Mesendoderm (in vitro differentiated cells): ENCODE measurements around the gene WSB1.

ENCODE experiments used
- DNase-seq: peaks from one replicate; pipeline ENCODE4 v3.0.0; 2013
- H2AK5ac ChIP-seq: 2 replicates; pipeline ENCODE4 v1.6.1; 2013; ENCODE audit warnings: low read length, inconsistent platforms
- H2BK120ac ChIP-seq: 2 replicates; pipeline ENCODE4 v1.6.1; 2013; ENCODE audit warnings: low read depth, mild to moderate bottlenecking, low read length, moderate library complexity, mixed read lengths
- H2BK15ac ChIP-seq: replicated peaks from 2 replicates; pipeline ENCODE4 v1.6.1; 2013; ENCODE audit warnings: low read depth, mild to moderate bottlenecking, moderate library complexity
- H2BK5ac ChIP-seq: 2 replicates; pipeline ENCODE4 v1.6.1; 2013; ENCODE audit warnings: low read length, inconsistent platforms
- H3K18ac ChIP-seq: 2 replicates; pipeline ENCODE4 v1.6.1; 2013; ENCODE audit warnings: mild to moderate bottlenecking, low read length, mixed read lengths
- H3K23ac ChIP-seq: one replicate; pipeline ENCODE4 v1.6.1; 2013; ENCODE audit warnings: low read length
- H3K27ac ChIP-seq: 2 replicates; pipeline ENCODE4 v1.5.1; 2013; ENCODE audit warnings: low read depth, mild to moderate bottlenecking, inconsistent platforms, low read length, moderate library complexity
- H3K27me3 ChIP-seq: 2 replicates; pipeline ENCODE4 v1.6.1; 2013; ENCODE audit warnings: low read length, control low read depth, mild to moderate bottlenecking, inconsistent platforms; ENCODE audit not compliant: insufficient read depth, poor library complexity
- H3K36me3 ChIP-seq: 2 replicates; pipeline ENCODE4 v1.6.1; 2013; ENCODE audit warnings: low read length, inconsistent platforms; ENCODE audit not compliant: control insufficient read depth, insufficient read depth
- H3K4ac ChIP-seq: one replicate; pipeline ENCODE4 v1.6.1; 2013; ENCODE audit warnings: low read depth, mild to moderate bottlenecking, low read length, moderate library complexity
- H3K4me1 ChIP-seq: 2 replicates; pipeline ENCODE4 v1.6.1; 2013; ENCODE audit warnings: low read depth, low read length, inconsistent platforms; ENCODE audit not compliant: control insufficient read depth
- H3K4me2 ChIP-seq: 2 replicates; pipeline ENCODE4 v1.6.1; 2013; ENCODE audit warnings: low read length
- H3K4me3 ChIP-seq: 2 replicates; pipeline ENCODE4 v1.5.1; 2013; ENCODE audit warnings: mild to moderate bottlenecking, low read length
- H3K56ac ChIP-seq: one replicate; pipeline ENCODE4 v1.6.1; 2013; ENCODE audit warnings: low read length
- H3K79me1 ChIP-seq: 2 replicates; pipeline ENCODE4 v1.6.1; 2013; ENCODE audit warnings: low read length, inconsistent platforms
- H3K79me2 ChIP-seq: 2 replicates; pipeline ENCODE4 v1.6.1; 2013; ENCODE audit warnings: mild to moderate bottlenecking, low read length; ENCODE audit not compliant: control insufficient read depth, insufficient read depth
- H3K9ac ChIP-seq: 2 replicates; pipeline ENCODE4 v1.6.1; 2013; ENCODE audit warnings: low read length, inconsistent platforms
- H4K5ac ChIP-seq: one replicate; pipeline ENCODE4 v1.6.1; 2013; ENCODE audit warnings: low read length
- H4K8ac ChIP-seq: one replicate; pipeline ENCODE4 v1.6.1; 2013; ENCODE audit warnings: low read depth, mild to moderate bottlenecking, control low read depth, low read length, moderate library complexity
- WGBS: extraction: QIAGEN DNeasy Blood & Tissue Kit; methylation state at CpG from one replicate; pipeline ENCODE4 v1.1.7; 2013; ENCODE audit warnings: low lambda C conversion rate, missing lambda C conversion rate; ENCODE audit not compliant: insufficient coverage; ENCODE audit errors: extremely low coverage; 5-methylcytosine and 5-hydroxymethylcytosine counted together

WSB1 gene

GRCh38 chr17:27341041-27341471 lies 47.1 kb downstream of the WSB1 start:
- H4K8ac ChIP-seq = no peak overlapping the region
- H3K4me1 ChIP-seq = peaks cover 19% of the 10 kb centered on the region
- no peak for DNase-seq
- no peaks in the 10 kb centered on the region for H3K27me3 ChIP-seq
- H3K79me2 ChIP-seq = no peaks in the 10 kb centered on the region
- no peak overlapping the region for H3K4me3 ChIP-seq
- H2AK5ac ChIP-seq = peak overlapping the region; percentile 66
- peak overlapping the region; percentile 11 for H3K18ac ChIP-seq
- H3K4me2 ChIP-seq = no peak overlapping the region
- H3K9ac ChIP-seq = peak overlapping the region; percentile 59
- H3K56ac ChIP-seq = peak overlapping the region; percentile 85
- WGBS = no CpG with 5 or more reads among the region's 4 CpGs
- peak overlapping the region; percentile 5 for H2BK120ac ChIP-seq
- peak overlapping the region; percentile 68 for H4K5ac ChIP-seq
- H3K23ac ChIP-seq = no peak overlapping the region
- H3K27ac ChIP-seq = peak overlapping the region; percentile 73
- peak overlapping the region; percentile 92 for H2BK5ac ChIP-seq
- H2BK15ac ChIP-seq = no peak overlapping the region
- H3K79me1 ChIP-seq = no peaks in the 10 kb centered on the region
- no peaks in the 10 kb centered on the region for H3K36me3 ChIP-seq
- H3K4ac ChIP-seq = peak overlapping the region; percentile 29

DNA sequence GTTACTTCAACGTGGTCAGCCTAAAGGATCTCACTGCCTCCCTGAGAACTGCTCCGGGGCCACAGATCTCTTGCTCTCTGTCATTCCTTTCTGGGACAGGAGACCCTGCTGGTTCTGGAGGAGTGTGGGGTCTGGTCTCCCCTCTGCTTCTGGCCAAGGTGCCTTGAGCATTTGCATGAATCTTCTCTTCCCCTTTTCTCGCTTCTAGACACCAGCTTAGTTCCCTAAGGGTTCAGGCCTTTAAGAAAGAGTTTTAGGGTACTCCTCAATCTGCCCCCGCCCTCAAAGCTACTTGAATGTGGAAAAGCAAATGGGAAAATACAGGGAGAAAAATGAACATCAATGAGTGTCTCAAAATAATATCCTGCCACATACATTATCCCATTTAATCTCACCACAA lies 48.1 kb downstream of the WSB1 start:
- H2AK5ac ChIP-seq = peak overlapping the region; percentile 92
- no peak overlapping the region for H3K18ac ChIP-seq
- no CpG with 5 or more reads among the region's 4 CpGs for WGBS

GRCh38 chr17:27343294-27343693 lies 49.4 kb downstream of the WSB1 start:
- Histone ChIP-seq H4K5ac (no peak overlapping the region), H2BK5ac (no peak overlapping the region), H2AK5ac (no peak overlapping the region), H2BK15ac (no peak overlapping the region), H3K79me2 (no peaks in the 10 kb centered on the region), H3K79me1 (no peaks in the 10 kb centered on the region), H3K56ac (peak overlapping the region; percentile 31), H3K18ac (peak overlapping the region; percentile 9), H3K4me3 (no peak overlapping the region), H3K36me3 (no peaks in the 10 kb centered on the region), H3K4me1 (peaks cover 19% of the 10 kb centered on the region), H2BK120ac (no peak overlapping the region), H4K8ac (no peak overlapping the region), H3K9ac (no peak overlapping the region), H3K27ac (no peak overlapping the region), H3K27me3 (no peaks in the 10 kb centered on the region), H3K4ac (no peak overlapping the region), H3K23ac (no peak overlapping the region), H3K4me2 (no peak overlapping the region)
- no peak for DNase-seq
- WGBS = no CpG with 5 or more reads among the region's 3 CpGs

More for the DNA sequence above, 48.1 kb downstream of the WSB1 start:
- Histone ChIP-seq H3K79me2 (no peaks in the 10 kb centered on the region), H3K36me3 (no peaks in the 10 kb centered on the region), H3K4me2 (no peak overlapping the region), H3K4me3 (no peak overlapping the region), H3K79me1 (no peaks in the 10 kb centered on the region), H3K27me3 (no peaks in the 10 kb centered on the region), H3K23ac (no peak overlapping the region), H3K4me1 (peaks cover 19% of the 10 kb centered on the region), H3K4ac (peak overlapping the region; percentile 46), H2BK5ac (peak overlapping the region; percentile 62), H4K8ac (no peak overlapping the region), H3K56ac (peak overlapping the region; percentile 54), H2BK120ac (no peak overlapping the region), H3K9ac (no peak overlapping the region), H3K27ac (no peak overlapping the region), H2BK15ac (no peak overlapping the region), H4K5ac (peak overlapping the region; percentile 72)
- no peak for DNase-seq

DNA sequence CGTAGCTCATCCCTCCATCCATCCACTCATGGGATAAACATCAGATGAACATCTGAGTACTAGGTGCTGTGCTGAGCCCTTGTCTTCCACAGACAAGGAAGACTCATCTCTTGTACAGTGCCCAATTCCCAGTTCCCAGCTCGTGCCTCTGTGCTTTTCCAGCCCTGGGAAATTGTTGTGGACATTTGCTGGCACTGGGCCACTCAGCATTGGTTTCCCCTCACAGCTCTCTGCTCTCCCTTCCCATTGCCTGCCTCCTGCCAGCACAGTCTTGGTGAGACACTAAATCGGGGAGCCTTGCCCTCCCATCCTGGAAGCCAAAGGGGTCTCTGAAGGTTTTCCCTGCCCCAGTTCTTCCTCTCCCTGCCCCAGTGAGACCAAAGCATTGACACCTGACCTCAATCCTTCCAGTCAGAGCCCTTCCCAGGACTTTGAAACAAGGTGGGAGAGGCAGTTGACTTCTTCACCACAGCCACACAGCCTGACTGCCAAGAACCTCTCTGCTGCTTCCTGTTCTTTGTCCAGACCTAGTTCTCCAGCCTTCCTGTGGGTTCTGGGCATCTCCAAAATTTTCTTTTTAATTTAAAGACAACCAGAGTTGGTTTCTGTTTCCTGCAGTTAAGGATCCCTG lies 50.2 kb downstream of the WSB1 start:
- no peaks in the 10 kb centered on the region for H3K79me1 ChIP-seq
- WGBS = no CpG with 5 or more reads among the region's 3 CpGs
- no peak overlapping the region for H2BK120ac ChIP-seq
- H3K4me2 ChIP-seq = no peak overlapping the region
- no peak overlapping the region for H3K23ac ChIP-seq
- H3K27ac ChIP-seq = no peak overlapping the region
- H2BK15ac ChIP-seq = no peak overlapping the region
- H3K56ac ChIP-seq = peak overlapping the region; percentile 36
- no peak overlapping the region for H4K5ac ChIP-seq
- DNase-seq = no peak
- peak overlapping the region; percentile 39 for H2BK5ac ChIP-seq
- H3K9ac ChIP-seq = peak overlapping the region; percentile 37
- no peak overlapping the region for H4K8ac ChIP-seq
- H3K27me3 ChIP-seq = no peaks in the 10 kb centered on the region
- H3K18ac ChIP-seq = peak overlapping the region; percentile 7
- no peaks in the 10 kb centered on the region for H3K79me2 ChIP-seq
- H3K4me1 ChIP-seq = peaks cover 19% of the 10 kb centered on the region
- peak overlapping the region; percentile 58 for H3K4ac ChIP-seq
- no peaks in the 10 kb centered on the region for H3K36me3 ChIP-seq
- H3K4me3 ChIP-seq = no peak overlapping the region
- H2AK5ac ChIP-seq = peak overlapping the region; percentile 66

DNA sequence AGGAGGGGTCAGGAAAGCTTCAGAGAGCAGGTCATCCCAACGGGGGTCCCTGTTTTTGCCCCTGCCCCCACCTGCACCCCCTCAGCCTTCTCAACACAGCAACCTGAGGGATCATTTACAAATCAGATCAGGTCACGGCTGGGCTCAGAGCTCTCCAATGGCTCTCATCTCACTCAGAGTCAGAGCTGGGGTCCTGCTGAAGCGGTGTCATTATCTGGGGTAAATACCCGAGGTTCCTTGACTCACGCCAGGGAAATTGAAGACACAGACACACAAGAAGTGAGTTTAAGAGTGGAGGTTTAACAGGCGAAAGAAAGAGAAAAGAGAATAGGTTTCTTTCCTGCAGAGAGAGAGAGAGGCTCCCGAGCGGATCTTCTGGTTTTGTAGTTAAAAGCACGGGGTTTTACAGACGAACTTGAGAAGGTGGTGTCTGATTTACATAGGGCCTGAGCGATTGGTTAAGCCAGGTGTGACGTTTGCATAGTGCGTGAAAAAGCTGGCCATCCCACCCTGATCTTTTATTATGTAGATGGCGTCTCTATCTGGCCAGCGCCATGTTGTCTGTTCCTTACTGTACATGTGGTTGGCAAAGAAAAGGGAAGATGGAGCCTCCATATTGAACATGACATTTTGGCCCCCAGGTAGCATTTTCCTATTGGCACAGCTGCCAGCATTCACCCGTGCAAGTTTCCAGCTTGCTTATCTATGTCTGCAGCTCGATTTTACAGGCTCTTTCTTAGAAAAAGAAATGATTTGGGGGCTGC lies 51.4 kb downstream of the WSB1 start:
- H2BK120ac ChIP-seq = no peak overlapping the region
- H3K79me2 ChIP-seq = no peaks in the 10 kb centered on the region
- peak overlapping the region; percentile 83 for H3K56ac ChIP-seq
- no peak overlapping the region for H3K4ac ChIP-seq
- peak; percentile 95 for DNase-seq
- H3K4me2 ChIP-seq = peak overlapping the region; percentile 58
- H3K79me1 ChIP-seq = no peaks in the 10 kb centered on the region
- H3K23ac ChIP-seq = no peak overlapping the region
- no peak overlapping the region for H4K5ac ChIP-seq
- no peak overlapping the region for H4K8ac ChIP-seq
- H3K27me3 ChIP-seq = no peaks in the 10 kb centered on the region
- WGBS = no CpG with 5 or more reads among the region's 17 CpGs
- H3K27ac ChIP-seq = peak overlapping the region; percentile 92
- H3K9ac ChIP-seq = peak overlapping the region; percentile 81
- H2BK5ac ChIP-seq = no peak overlapping the region
- no peak overlapping the region for H2BK15ac ChIP-seq
- H3K18ac ChIP-seq = peak overlapping the region; percentile 68
- H3K4me1 ChIP-seq = peaks cover 13% of the 10 kb centered on the region
- H3K36me3 ChIP-seq = no peaks in the 10 kb centered on the region
- H3K4me3 ChIP-seq = peak overlapping the region; percentile 24
- no peak overlapping the region for H2AK5ac ChIP-seq
